WTC11 (cell line): ENCODE measurements around the gene ELK3. TPM values are rescaled to one million over a fixed set of nuclear protein-coding genes. Genes with fewer than 3 reads are reported as not detected.

Experiments
- ATAC-seq: fragments of 200-7000 bp; cut with Tn5 transposase; 2 replicates; pipeline ENCODE4 v1.10.0; 2021; ENCODE audit warnings: mild to moderate bottlenecking, moderate library complexity
- CTCF ChIA-PET: fragments of 300-600 bp; sonication (Branson Sonifier 250); formaldehyde crosslinking; loops from one replicate; lab custom pipeline; 2021; ENCODE audit warnings: antibody characterized with exemption; lab: Charles Lee
- POLR2A ChIA-PET: fragments of 350-600 bp; sonication (Branson Sonifier 250); formaldehyde crosslinking; loops from one replicate; lab custom pipeline; 2021; ENCODE audit warnings: antibody characterized with exemption; lab: Charles Lee
- DNase-seq: peaks from one replicate; pipeline ENCODE4 v3.0.0; 2021; ENCODE audit warnings: low spot score
- H3K27ac Mint-ChIP-seq: 2 replicates; pipeline ENCODE4 v1.8.0; 2021; ENCODE audit warnings: mixed read lengths
- H3K27me3 Mint-ChIP-seq: 2 replicates; pipeline ENCODE4 v1.8.0; 2021; ENCODE audit warnings: low read depth, mild to moderate bottlenecking, moderate library complexity, mixed read lengths
- H3K36me3 Mint-ChIP-seq: 2 replicates; pipeline ENCODE4 v1.8.0; 2021; ENCODE audit warnings: mixed read lengths
- H3K4me1 Mint-ChIP-seq: 2 replicates; pipeline ENCODE4 v1.8.0; 2022; ENCODE audit warnings: mixed read lengths
- H3K4me3 Mint-ChIP-seq: 2 replicates; pipeline ENCODE4 v1.8.0; 2021; ENCODE audit warnings: mild to moderate bottlenecking, moderate library complexity, mixed read lengths
- H3K9me3 Mint-ChIP-seq: 2 replicates; pipeline ENCODE4 v1.8.0; 2021; ENCODE audit warnings: mixed read lengths
- CBFB ChIP-seq: sonication (generic); formaldehyde crosslinking; IDR thresholded peaks from 2 replicates; pipeline ENCODE4 v1.8.1; 2022; ENCODE audit warnings: mild to moderate bottlenecking, low read depth, missing genetic modification reagents
- GRHL2 ChIP-seq: fragments of 250-450 bp; sonication (Bioruptor Pico); IDR thresholded peaks from 2 replicates; pipeline ENCODE4 v1.8.0; 2022; ENCODE audit warnings: mild to moderate bottlenecking, moderate library complexity; ENCODE audit not compliant: insufficient replicate concordance, severe bottlenecking
- IRF2 ChIP-seq: sonication (generic); formaldehyde crosslinking; IDR thresholded peaks from 2 replicates; pipeline ENCODE4 v1.8.0; 2022; ENCODE audit warnings: low read depth, missing genetic modification reagents, borderline replicate concordance
- NR3C1 ChIP-seq: sonication (generic); formaldehyde crosslinking; conservative IDR thresholded peaks from 2 replicates; pipeline ENCODE4 v1.8.1; 2023; ENCODE audit warnings: low read depth, mild to moderate bottlenecking, missing genetic modification reagents
- ZBTB21 ChIP-seq: sonication (generic); formaldehyde crosslinking; IDR thresholded peaks from 2 replicates; pipeline ENCODE4 v1.8.1; 2023; ENCODE audit warnings: mild to moderate bottlenecking, missing genetic modification reagents, borderline replicate concordance
- ZNF138 ChIP-seq: sonication (generic); formaldehyde crosslinking; conservative IDR thresholded peaks from 2 replicates; pipeline ENCODE4 v1.8.1; 2022; ENCODE audit warnings: mild to moderate bottlenecking, moderate library complexity, missing genetic modification reagents
- ZNF396 ChIP-seq: fragments of 250-450 bp; sonication (Bioruptor Pico); IDR thresholded peaks from 2 replicates; pipeline ENCODE4 v1.8.0; 2021; ENCODE audit warnings: mild to moderate bottlenecking, moderate library complexity, borderline replicate concordance
- total RNA-seq: library from RNA; stranded (reverse); gene quantifications from 3 replicates; pipeline ENCODE4 v1.2.3, GENCODE V29; 2021
- TF ChIP-seq, protein P1 (sequence below): sonication (generic); formaldehyde crosslinking; IDR thresholded peaks from 2 replicates; pipeline ENCODE4 v1.8.1; 2022; ENCODE audit warnings: mild to moderate bottlenecking, moderate library complexity, missing genetic modification reagents
- TF ChIP-seq, protein P2 (sequence below): sonication (generic); formaldehyde crosslinking; IDR thresholded peaks from 2 replicates; pipeline ENCODE4 v1.8.0; 2022; ENCODE audit warnings: missing genetic modification reagents
- TF ChIP-seq, protein P3 (sequence below): sonication (generic); formaldehyde crosslinking; IDR thresholded peaks from 2 replicates; pipeline ENCODE4 v1.8.1; 2022; ENCODE audit warnings: low read depth, mild to moderate bottlenecking, moderate library complexity, missing genetic modification reagents, borderline replicate concordance
- TF ChIP-seq, protein P4 (sequence below): sonication (generic); formaldehyde crosslinking; conservative IDR thresholded peaks from 2 replicates; pipeline ENCODE4 v1.8.1; 2023; ENCODE audit warnings: mild to moderate bottlenecking, low read depth, missing genetic modification reagents, moderate library complexity
- TF ChIP-seq, protein P5 (sequence below): sonication (generic); formaldehyde crosslinking; IDR thresholded peaks from 2 replicates; pipeline ENCODE4 v1.8.0; 2022; ENCODE audit warnings: mild to moderate bottlenecking, missing genetic modification reagents
- TF ChIP-seq, protein P6 (sequence below): sonication (generic); formaldehyde crosslinking; conservative IDR thresholded peaks from 2 replicates; pipeline ENCODE4 v1.8.1; 2022; ENCODE audit warnings: mild to moderate bottlenecking, missing genetic modification reagents

The ELK3 gene
- total RNA-seq, 1 experiment from 2014 or later, result 16.5 TPM

DNA sequence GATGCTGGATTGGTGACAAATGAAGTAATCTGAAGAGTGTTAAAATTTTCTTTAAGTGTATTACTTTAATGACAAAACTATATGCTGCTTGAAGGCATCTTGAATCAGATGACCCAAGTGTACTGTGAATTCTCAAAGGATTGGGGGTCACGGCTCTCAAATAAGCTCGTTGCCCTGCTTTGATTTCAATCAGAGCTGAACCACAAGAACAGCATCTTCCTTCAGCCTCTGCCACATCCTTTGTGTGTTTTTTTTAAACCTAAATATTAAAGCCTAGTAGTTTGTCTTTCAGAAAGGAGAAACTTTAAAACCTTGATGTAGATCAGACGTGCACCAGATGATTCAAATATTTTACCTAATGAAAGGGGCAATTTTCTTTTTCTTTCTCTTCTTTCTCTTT, 11.7 kb downstream of the ELK3 start:
- H3K9me3 Mint-ChIP-seq, result no peaks in the 10 kb centered on the region
- TF ChIP-seq, protein P1, sequence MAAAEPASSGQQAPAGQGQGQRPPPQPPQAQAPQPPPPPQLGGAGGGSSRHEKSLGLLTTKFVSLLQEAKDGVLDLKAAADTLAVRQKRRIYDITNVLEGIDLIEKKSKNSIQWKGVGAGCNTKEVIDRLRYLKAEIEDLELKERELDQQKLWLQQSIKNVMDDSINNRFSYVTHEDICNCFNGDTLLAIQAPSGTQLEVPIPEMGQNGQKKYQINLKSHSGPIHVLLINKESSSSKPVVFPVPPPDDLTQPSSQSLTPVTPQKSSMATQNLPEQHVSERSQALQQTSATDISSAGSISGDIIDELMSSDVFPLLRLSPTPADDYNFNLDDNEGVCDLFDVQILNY (CRISPR knock-in tag), result no peak
- TF ChIP-seq, protein P2, sequence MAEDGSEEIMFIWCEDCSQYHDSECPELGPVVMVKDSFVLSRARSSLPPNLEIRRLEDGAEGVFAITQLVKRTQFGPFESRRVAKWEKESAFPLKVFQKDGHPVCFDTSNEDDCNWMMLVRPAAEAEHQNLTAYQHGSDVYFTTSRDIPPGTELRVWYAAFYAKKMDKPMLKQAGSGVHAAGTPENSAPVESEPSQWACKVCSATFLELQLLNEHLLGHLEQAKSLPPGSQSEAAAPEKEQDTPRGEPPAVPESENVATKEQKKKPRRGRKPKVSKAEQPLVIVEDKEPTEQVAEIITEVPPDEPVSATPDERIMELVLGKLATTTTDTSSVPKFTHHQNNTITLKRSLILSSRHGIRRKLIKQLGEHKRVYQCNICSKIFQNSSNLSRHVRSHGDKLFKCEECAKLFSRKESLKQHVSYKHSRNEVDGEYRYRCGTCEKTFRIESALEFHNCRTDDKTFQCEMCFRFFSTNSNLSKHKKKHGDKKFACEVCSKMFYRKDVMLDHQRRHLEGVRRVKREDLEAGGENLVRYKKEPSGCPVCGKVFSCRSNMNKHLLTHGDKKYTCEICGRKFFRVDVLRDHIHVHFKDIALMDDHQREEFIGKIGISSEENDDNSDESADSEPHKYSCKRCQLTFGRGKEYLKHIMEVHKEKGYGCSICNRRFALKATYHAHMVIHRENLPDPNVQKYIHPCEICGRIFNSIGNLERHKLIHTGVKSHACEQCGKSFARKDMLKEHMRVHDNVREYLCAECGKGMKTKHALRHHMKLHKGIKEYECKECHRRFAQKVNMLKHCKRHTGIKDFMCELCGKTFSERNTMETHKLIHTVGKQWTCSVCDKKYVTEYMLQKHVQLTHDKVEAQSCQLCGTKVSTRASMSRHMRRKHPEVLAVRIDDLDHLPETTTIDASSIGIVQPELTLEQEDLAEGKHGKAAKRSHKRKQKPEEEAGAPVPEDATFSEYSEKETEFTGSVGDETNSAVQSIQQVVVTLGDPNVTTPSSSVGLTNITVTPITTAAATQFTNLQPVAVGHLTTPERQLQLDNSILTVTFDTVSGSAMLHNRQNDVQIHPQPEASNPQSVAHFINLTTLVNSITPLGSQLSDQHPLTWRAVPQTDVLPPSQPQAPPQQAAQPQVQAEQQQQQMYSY (CRISPR knock-in tag), result no peak
- TF ChIP-seq, protein P3, sequence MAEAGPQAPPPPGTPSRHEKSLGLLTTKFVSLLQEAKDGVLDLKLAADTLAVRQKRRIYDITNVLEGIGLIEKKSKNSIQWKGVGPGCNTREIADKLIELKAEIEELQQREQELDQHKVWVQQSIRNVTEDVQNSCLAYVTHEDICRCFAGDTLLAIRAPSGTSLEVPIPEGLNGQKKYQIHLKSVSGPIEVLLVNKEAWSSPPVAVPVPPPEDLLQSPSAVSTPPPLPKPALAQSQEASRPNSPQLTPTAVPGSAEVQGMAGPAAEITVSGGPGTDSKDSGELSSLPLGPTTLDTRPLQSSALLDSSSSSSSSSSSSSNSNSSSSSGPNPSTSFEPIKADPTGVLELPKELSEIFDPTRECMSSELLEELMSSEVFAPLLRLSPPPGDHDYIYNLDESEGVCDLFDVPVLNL (CRISPR knock-in tag), result no peak
- ATAC-seq (no peak), DNase-seq (no peak)
- ChIA-PET CTCF (interaction anchor here (1.4 kb wide), 1 partner anchor 10 kb away, joined by 4 read pairs; no protein-coding TSS in a partner anchor), POLR2A (no interaction called here)
- peaks cover 39% of the 10 kb centered on the region for H3K4me1 Mint-ChIP-seq
- H3K27ac Mint-ChIP-seq, result no peak overlapping the region
- no peaks in the 10 kb centered on the region for H3K36me3 Mint-ChIP-seq
- H3K4me3 Mint-ChIP-seq, result no peak overlapping the region
- H3K27me3 Mint-ChIP-seq, result no peaks in the 10 kb centered on the region; the same call in 1 of the 2 replicates

DNA sequence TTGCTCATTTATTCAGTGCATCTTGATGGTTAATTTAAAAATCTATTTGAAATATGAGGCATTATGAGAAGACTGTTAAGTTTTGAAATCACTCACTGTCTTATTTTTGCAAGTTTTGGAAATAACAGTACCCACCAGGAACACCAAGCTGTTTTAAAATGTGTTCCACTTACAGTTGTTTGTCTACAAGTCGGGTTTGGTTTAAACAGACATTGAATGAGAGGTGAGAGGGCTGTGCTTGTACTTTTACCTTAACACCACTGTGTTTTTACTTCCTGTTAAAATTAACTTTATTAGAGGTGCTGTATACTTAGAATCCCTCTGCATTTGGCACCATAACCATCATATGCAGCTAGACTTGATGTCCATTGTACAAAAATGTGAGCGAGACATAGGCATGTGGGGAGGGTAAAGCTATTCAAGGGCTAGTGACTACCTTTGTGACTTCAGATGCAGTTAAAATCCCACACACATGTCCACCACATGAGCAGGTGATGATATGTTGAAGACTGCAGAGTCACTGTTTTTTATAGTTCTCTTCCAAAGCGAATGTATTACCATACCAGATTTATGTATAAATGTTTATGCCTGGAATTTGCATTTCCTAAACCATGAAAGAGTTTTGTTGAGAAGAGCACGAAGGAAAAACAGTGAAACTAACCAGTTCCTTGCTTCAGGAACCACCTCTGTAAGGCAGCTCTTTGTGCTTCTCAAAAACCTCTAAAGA, 12.9 kb downstream of the ELK3 start:
- POLR2A ChIA-PET, result no interaction called here
- no peaks in the 10 kb centered on the region; the same call in 1 of the 2 replicates for H3K27me3 Mint-ChIP-seq
- TF ChIP-seq ZNF138 (CRISPR knock-in tag), result no peak
- no peak for TF ChIP-seq NR3C1 (CRISPR knock-in tag)
- no peak for TF ChIP-seq CBFB (CRISPR knock-in tag)
- TF ChIP-seq, protein P4, sequence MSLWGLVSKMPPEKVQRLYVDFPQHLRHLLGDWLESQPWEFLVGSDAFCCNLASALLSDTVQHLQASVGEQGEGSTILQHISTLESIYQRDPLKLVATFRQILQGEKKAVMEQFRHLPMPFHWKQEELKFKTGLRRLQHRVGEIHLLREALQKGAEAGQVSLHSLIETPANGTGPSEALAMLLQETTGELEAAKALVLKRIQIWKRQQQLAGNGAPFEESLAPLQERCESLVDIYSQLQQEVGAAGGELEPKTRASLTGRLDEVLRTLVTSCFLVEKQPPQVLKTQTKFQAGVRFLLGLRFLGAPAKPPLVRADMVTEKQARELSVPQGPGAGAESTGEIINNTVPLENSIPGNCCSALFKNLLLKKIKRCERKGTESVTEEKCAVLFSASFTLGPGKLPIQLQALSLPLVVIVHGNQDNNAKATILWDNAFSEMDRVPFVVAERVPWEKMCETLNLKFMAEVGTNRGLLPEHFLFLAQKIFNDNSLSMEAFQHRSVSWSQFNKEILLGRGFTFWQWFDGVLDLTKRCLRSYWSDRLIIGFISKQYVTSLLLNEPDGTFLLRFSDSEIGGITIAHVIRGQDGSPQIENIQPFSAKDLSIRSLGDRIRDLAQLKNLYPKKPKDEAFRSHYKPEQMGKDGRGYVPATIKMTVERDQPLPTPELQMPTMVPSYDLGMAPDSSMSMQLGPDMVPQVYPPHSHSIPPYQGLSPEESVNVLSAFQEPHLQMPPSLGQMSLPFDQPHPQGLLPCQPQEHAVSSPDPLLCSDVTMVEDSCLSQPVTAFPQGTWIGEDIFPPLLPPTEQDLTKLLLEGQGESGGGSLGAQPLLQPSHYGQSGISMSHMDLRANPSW (CRISPR knock-in tag), result no peak
- TF ChIP-seq, protein P5, sequence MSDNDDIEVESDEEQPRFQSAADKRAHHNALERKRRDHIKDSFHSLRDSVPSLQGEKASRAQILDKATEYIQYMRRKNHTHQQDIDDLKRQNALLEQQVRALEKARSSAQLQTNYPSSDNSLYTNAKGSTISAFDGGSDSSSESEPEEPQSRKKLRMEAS (CRISPR knock-in tag), result no peak
- no peak for TF ChIP-seq GRHL2 (CRISPR knock-in tag)
- TF ChIP-seq, protein P6, sequence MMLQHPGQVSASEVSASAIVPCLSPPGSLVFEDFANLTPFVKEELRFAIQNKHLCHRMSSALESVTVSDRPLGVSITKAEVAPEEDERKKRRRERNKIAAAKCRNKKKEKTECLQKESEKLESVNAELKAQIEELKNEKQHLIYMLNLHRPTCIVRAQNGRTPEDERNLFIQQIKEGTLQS (CRISPR knock-in tag), result no peak
- no peak for TF ChIP-seq IRF2 (CRISPR knock-in tag)
- TF ChIP-seq ZNF396 (CRISPR knock-in tag), result no peak
- TF ChIP-seq ZBTB21, result no peak
- TF ChIP-seq, all 79 proteins: peak for 0
- ATAC-seq (no peak), DNase-seq (no peak)
- no peak overlapping the region for H3K27ac Mint-ChIP-seq
- H3K4me1 Mint-ChIP-seq, result peaks cover 49% of the 10 kb centered on the region
- H3K4me3 Mint-ChIP-seq, result no peak overlapping the region
- no peaks in the 10 kb centered on the region for H3K36me3 Mint-ChIP-seq
- no peaks in the 10 kb centered on the region for H3K9me3 Mint-ChIP-seq
- CTCF ChIA-PET, result no interaction called here
